Parathyroid adenoma (tissue), 2 donors: ENCODE measurements around the gene POLR3G.

Source experiments
- H2AFZ ChIP-seq: fragments of 300-600 bp; sonication (generic); one replicate; pipeline ENCODE4 v1.7.0; 2017; ENCODE audit warnings: antibody characterized with exemption, mild to moderate bottlenecking
- H3K27ac ChIP-seq: fragments of 300-600 bp; sonication (generic); one replicate; pipeline ENCODE4 v1.7.0; 2017
- H3K27me3 ChIP-seq: fragments of 300-600 bp; sonication (generic); one replicate; pipeline ENCODE4 v1.7.0; 2017; ENCODE audit warnings: low read length; ENCODE audit not compliant: control insufficient read depth, insufficient read depth
- H3K36me3 ChIP-seq: fragments of 300-600 bp; sonication (generic); one replicate; pipeline ENCODE4 v1.7.0; 2017; ENCODE audit warnings: low read length; ENCODE audit not compliant: control insufficient read depth, insufficient read depth
- H3K4me1 ChIP-seq: fragments of 300-600 bp; sonication (generic); one replicate; pipeline ENCODE4 v1.7.0; 2017; ENCODE audit warnings: control low read depth
- H3K4me2 ChIP-seq: fragments of 300-600 bp; sonication (generic); one replicate; pipeline ENCODE4 v1.7.0; 2017; ENCODE audit warnings: low read length
- H3K4me3 ChIP-seq: fragments of 300-600 bp; sonication (generic); one replicate; pipeline ENCODE4 v1.7.0; 2017; ENCODE audit warnings: low read depth, low read length
- H3K79me2 ChIP-seq: fragments of 300-600 bp; sonication (generic); one replicate; pipeline ENCODE4 v1.7.0; 2017; ENCODE audit warnings: control low read depth
- H3K9ac ChIP-seq: fragments of 300-600 bp; sonication (generic); one replicate; pipeline ENCODE4 v1.7.0; 2017; ENCODE audit warnings: mild to moderate bottlenecking
- H3K9me3 ChIP-seq: fragments of 300-600 bp; sonication (generic); one replicate; pipeline ENCODE4 v1.7.0; 2017; ENCODE audit warnings: low read length; ENCODE audit not compliant: control insufficient read depth
- CTCF ChIP-seq: fragments of 300-600 bp; sonication (generic); IDR thresholded peaks from one replicate; pipeline ENCODE4 v1.7.0; 2017; ENCODE audit warnings: antibody characterized with exemption, mild to moderate bottlenecking
- donor health status: primary hyperparathyroidism.

POLR3G gene

GRCh38 chr5:90473396-90474234 is 1.0 kb upstream of the POLR3G start:
- Histone ChIP-seq H3K4me1 (no peaks in the 10 kb centered on the region), H2AFZ (peak overlapping the region; percentile 95), H3K36me3 (no peaks in the 10 kb centered on the region), H3K9ac (no peak overlapping the region), H3K9me3 (no peaks in the 10 kb centered on the region), H3K27me3 (no peaks in the 10 kb centered on the region), H3K4me3 (peak overlapping the region; percentile 84), H3K79me2 (peaks cover 19% of the 10 kb centered on the region), H3K4me2 (peak overlapping the region; percentile 97), H3K27ac (peak overlapping the region; percentile 92)
- TF ChIP-seq CTCF = no peak

DNA sequence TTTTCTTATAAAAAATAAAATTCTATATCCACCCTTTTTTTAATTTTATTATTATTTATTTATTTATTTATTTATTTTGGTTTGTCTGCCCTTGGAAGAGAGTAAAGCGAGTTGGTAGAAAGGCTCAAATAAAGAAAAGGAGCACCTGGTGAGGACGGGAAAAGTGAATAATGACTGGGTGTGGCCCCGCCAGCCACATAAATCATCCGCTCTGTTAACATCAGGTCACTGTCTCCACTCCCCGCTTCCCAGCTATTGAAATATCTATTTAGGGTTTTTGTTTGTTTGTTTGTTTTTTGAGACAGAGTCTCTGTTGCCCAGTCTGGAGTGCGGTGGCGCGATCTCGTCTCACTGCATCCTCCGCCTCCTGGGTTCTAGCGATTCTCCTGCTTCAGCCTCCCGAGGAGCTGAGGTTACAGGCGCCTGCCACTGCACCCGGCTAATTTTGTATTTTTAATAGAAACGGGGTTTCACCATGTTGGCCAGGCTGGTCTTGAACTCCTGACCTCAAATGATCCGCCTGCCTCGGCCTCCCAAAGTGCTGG is 844 bp downstream of the POLR3G start:
- H3K36me3 ChIP-seq = no peaks in the 10 kb centered on the region
- H2AFZ ChIP-seq = no peak overlapping the region
- no peak overlapping the region for H3K4me3 ChIP-seq
- no peaks in the 10 kb centered on the region for H3K27me3 ChIP-seq
- no peak overlapping the region for H3K9ac ChIP-seq
- no peak for TF ChIP-seq CTCF
- H3K4me1 ChIP-seq = peaks cover under 1% of the 10 kb centered on the region
- no peak overlapping the region for H3K27ac ChIP-seq
- H3K79me2 ChIP-seq = peaks cover 14% of the 10 kb centered on the region
- H3K9me3 ChIP-seq = no peaks in the 10 kb centered on the region
- H3K4me2 ChIP-seq = no peak overlapping the region

GRCh38 chr5:90476391-90476790 is 1.7 kb downstream of the POLR3G start:
- Histone ChIP-seq H3K4me3 (no peak overlapping the region), H3K4me1 (peaks cover 7% of the 10 kb centered on the region), H3K27ac (peak overlapping the region; percentile 9), H3K9ac (no peak overlapping the region), H3K4me2 (no peak overlapping the region), H3K36me3 (no peaks in the 10 kb centered on the region), H3K9me3 (no peaks in the 10 kb centered on the region), H2AFZ (peak overlapping the region; percentile 47), H3K27me3 (no peaks in the 10 kb centered on the region), H3K79me2 (peaks cover 11% of the 10 kb centered on the region)
- TF ChIP-seq CTCF = no peak

DNA sequence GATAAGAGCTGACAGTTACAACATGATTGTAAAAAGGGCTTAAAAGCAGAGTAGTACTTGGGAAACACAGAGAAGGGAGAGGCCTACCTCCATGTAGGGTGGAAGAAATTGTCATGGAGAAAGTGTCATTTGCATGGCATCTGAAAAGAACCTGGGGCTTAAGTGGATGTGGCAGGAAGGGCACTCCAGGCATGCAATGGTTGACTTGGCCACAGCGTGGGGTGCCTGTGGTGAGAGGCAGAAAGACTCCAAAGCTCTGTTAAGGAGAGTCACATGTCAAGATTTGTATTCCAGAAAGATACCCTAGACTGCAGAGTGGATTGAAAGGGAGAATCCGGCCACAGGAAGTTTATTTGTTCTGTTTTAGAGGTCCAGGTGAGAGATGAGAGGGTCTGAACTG is 2.4 kb downstream of the POLR3G start:
- peak overlapping the region; percentile 22 for H2AFZ ChIP-seq
- no peaks in the 10 kb centered on the region for H3K36me3 ChIP-seq
- H3K27ac ChIP-seq = peak overlapping the region; percentile 8
- TF ChIP-seq CTCF = no peak
- no peaks in the 10 kb centered on the region for H3K9me3 ChIP-seq
- H3K79me2 ChIP-seq = peaks cover 6% of the 10 kb centered on the region
- no peak overlapping the region for H3K4me2 ChIP-seq
- H3K27me3 ChIP-seq = no peaks in the 10 kb centered on the region
- H3K4me1 ChIP-seq = peaks cover 7% of the 10 kb centered on the region
- no peak overlapping the region for H3K4me3 ChIP-seq
- H3K9ac ChIP-seq = no peak overlapping the region
